ENCODE measurements around the gene RBP3.

DNA sequence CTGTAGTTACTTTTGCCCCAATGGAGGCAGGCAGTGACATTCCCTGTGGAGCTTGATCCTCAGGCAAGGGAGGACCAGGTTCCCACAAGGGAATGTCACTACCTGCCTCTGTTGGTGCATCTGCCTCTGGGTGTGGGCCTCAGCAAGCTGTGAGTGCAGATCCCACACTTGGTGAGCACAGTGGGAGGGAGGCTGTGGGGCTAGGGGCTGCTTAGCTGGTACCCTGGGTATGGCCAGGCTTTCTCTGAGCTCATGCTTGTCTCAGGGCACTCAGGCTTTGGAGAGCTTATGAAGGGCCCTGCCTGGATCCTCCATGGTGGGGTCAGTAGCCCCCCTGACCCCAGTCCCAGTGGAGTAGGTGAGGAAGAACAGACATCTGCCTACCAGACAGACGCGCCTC, 52.1 kb downstream of the RBP3 start:
- TF ChIP-seq GATA3 (IDR thresholded peaks at IDR 0.05; ENCODE audit: low read depth, low read length) = no peak
- TF ChIP-seq GATA2 (IDR thresholded peaks at IDR 0.05; ENCODE audit: low read depth, low read length) = no peak
